Breast epithelium (tissue), 3 donors: ENCODE results near the gene STXBP5.

ENCODE experiments used
- CTCF ChIP-seq, 3 donors: fragments of 450-650 bp; IDR thresholded peaks; one replicate each; pipeline ENCODE4 v1.5.1; 2016 to 2017; ENCODE audit warnings: antibody characterized with exemption in 3 of 3, mild to moderate bottlenecking in 3 of 3, moderate library complexity in 3 of 3
- POLR2A ChIP-seq: fragments of 450-650 bp; IDR thresholded peaks from one replicate; pipeline ENCODE4 v1.6.1; 2016; ENCODE audit warnings: antibody characterized with exemption, mild to moderate bottlenecking, moderate library complexity
- POLR2AphosphoS5 ChIP-seq, 3 donors: sonication (generic); formaldehyde crosslinking; IDR thresholded peaks; one replicate each; pipeline ENCODE4 v1.6.1; 2017; ENCODE audit warnings: antibody characterized with exemption in 3 of 3

- TF ChIP-seq CTCF (IDR thresholded peaks at IDR 0.05) (no peak), POLR2A (no peak), POLR2AphosphoS5 (IDR thresholded peaks at IDR 0.05) (no peak)
Measured at GRCh38 chr6:147207351-147207750, 3.1 kb downstream of the STXBP5 start.
